Panc1 (cell line): ENCODE data around the gene DPYD.

ENCODE experiments used
- CTCF ChIP-seq: fragments of 450-650 bp; IDR thresholded peaks from 2 replicates; pipeline ENCODE4 v1.5.1; 2017; ENCODE audit warnings: mild to moderate bottlenecking
- POLR2AphosphoS5 ChIP-seq: IDR thresholded peaks from 2 replicates; pipeline ENCODE4 v1.6.1; 2012; ENCODE audit warnings: mild to moderate bottlenecking, low read depth, low read length, moderate library complexity
- REST ChIP-seq, 2 experiments: IDR thresholded peaks; 2 replicates each; pipeline ENCODE4 v1.6.1; 2011 to 2012; ENCODE audit warnings: low read depth in 2 of 2, control low read depth in 1 of 2, low read length in 1 of 2, mild to moderate bottlenecking in 1 of 2, moderate library complexity in 1 of 2; ENCODE audit not compliant: insufficient read depth in 1 of 2
- SIN3A ChIP-seq: IDR thresholded peaks from 2 replicates; pipeline ENCODE4 v1.6.1; 2012; ENCODE audit warnings: low read depth, mild to moderate bottlenecking, low read length, moderate library complexity, borderline replicate concordance; ENCODE audit not compliant: insufficient read depth
- TCF7L2 ChIP-seq: IDR thresholded peaks from 2 replicates; pipeline ENCODE4 v1.6.1; 2011; ENCODE audit warnings: mild to moderate bottlenecking, low read depth, low read length, inconsistent platforms

- TF ChIP-seq CTCF, result no peak
- no peak for TF ChIP-seq TCF7L2
- no peak for TF ChIP-seq SIN3A
- no peak for TF ChIP-seq REST (IDR thresholded peaks at IDR 0.05; ENCODE audit: insufficient read depth in 1 of 2, low read depth in 2 of 2, low read length in 1 of 2)
- no peak for TF ChIP-seq POLR2AphosphoS5
Measured at GRCh38 chr1:97711858-97712257, 209.0 kb downstream of the DPYD start.
